RWPE1 (cell line): ENCODE results near the gene TMEM198.

Experiments
- CTCF ChIA-PET: fragments of 350-600 bp; sonication (Branson Sonifier 250); formaldehyde crosslinking; extraction: SDS; loops from one replicate; lab custom pipeline; 2021; lab: Yijun Ruan, JAX
- POLR2A ChIA-PET: fragments of 400-600 bp; formaldehyde crosslinking; extraction: SDS; loops from one replicate; lab custom pipeline; 2020; ENCODE audit warnings: antibody characterized with exemption; ENCODE audit not compliant: low non-redundant PET; lab: Yijun Ruan, JAX
- DNase-seq: peaks from one replicate; pipeline ENCODE4 v3.0.0; 2012; ENCODE audit warnings: low spot score
- H3K27ac ChIP-seq: fragments of 450-650 bp; 2 replicates; pipeline ENCODE4 v1.5.1; 2017
- CTCF ChIP-seq: fragments of 450-650 bp; conservative IDR thresholded peaks from 2 replicates; pipeline ENCODE4 v1.5.1; 2017; ENCODE audit warnings: low read depth, mild to moderate bottlenecking

TMEM198 gene

GRCh38 chr2:219542931-219543595 is 765 bp upstream of the TMEM198 start:
- peak overlapping the region; percentile 94 for H3K27ac ChIP-seq
- ChIA-PET POLR2A (interaction anchor here (0.6 to 1.3 kb wide), 2 partner anchors 28 to 1629 kb away, joined by 3 read pairs; partner anchors contain the start of gene OBSL1), CTCF (interaction anchor here (5.5 kb wide), 1 partner anchor 13 kb away, joined by 25 read pairs; no protein-coding TSS in a partner anchor)
- TF ChIP-seq CTCF, result no peak
- DNase-seq, result peak; percentile 26

GRCh38 chr2:219544567-219544966 is 739 bp downstream of the TMEM198 start:
- H3K27ac ChIP-seq, result peak overlapping the region; percentile 94; the same call in 1 of the 2 replicates
- DNase-seq, result no peak
- POLR2A ChIA-PET, result no interaction called here
- CTCF ChIA-PET, result interaction anchor here (0.7 to 1.1 kb wide), 2 partner anchors 12 to 131 kb away, joined by 3 to 6 read pairs; no protein-coding TSS in a partner anchor
- no peak for TF ChIP-seq CTCF

- TF ChIP-seq CTCF, result no peak
- no peak for DNase-seq
- POLR2A ChIA-PET, result no interaction called here
- CTCF ChIA-PET, result interaction anchor here (0.8 kb wide), 1 partner anchor 16 kb away, joined by 5 read pairs; no protein-coding TSS in a partner anchor
- no peak overlapping the region for H3K27ac ChIP-seq
Observed at GRCh38 chr2:219545295-219545942, 1.6 kb downstream of the TMEM198 start.

DNA sequence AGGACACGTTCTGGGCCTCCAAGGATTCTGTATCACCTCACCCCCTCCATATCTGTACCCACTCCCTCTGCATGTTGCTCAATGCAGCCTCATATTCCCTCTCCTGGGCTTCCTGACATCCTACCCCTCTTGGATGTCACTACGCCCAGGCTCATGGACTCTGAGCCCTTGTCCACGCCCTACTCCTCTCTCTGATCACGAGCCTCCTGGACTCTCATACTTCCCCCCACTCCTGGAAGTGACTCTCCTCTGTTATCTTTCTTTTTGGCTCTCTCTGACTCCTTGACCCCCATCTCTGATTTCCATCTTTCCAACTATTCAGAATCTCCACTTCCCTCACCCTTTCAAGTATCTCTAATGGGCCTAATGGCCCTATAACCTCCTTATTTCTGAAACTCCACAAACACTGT is 2.1 kb downstream of the TMEM198 start:
- CTCF ChIA-PET, result interaction anchor here (0.8 kb wide), 1 partner anchor 15 kb away, joined by 5 read pairs; no protein-coding TSS in a partner anchor
- no peak for TF ChIP-seq CTCF
- DNase-seq, result no peak
- no peak overlapping the region for H3K27ac ChIP-seq
- POLR2A ChIA-PET, result no interaction called here

GRCh38 chr2:219547621-219548020 is 3.8 kb downstream of the TMEM198 start:
- no peak overlapping the region for H3K27ac ChIP-seq
- CTCF ChIA-PET, result no interaction called here
- no peak for DNase-seq
- no peak for TF ChIP-seq CTCF
- POLR2A ChIA-PET, result no interaction called here

- TF ChIP-seq CTCF, result no peak
- H3K27ac ChIP-seq, result no peak overlapping the region
- ChIA-PET CTCF (interaction anchor here (3.6 kb wide), 1 partner anchor 12 kb away, joined by 15 read pairs; no protein-coding TSS in a partner anchor), POLR2A (no interaction called here)
- DNase-seq, result no peak
Observed at GRCh38 chr2:219548990-219549389, 5.2 kb downstream of the TMEM198 start.
